Adrenal gland (tissue), 12 donors: Measurements from ENCODE around the gene PRRC2B. TPM values are rescaled to one million over a fixed set of nuclear protein-coding genes. Genes with fewer than 3 reads are reported as not detected.
A peak's percentile ranks its signal among the peaks of the same experiment; 100 is the strongest.

Experiments used
- DNase-seq, 7 donors: peaks; one replicate each; pipeline ENCODE4 v3.0.0-alpha.2; 2019 to 2020
- H3K27ac ChIP-seq, 5 donors: fragments of 200-600 bp; sonication (generic) in 4 of 5; 1 replicate in 3 of 5; 2 replicates in 2 of 5; pipeline versions ENCODE4 v1.5.1 to v1.8.0; 2016 to 2020; ENCODE audit warnings: mild to moderate bottlenecking in 1 of 5
- H3K27me3 ChIP-seq: fragments of 200-600 bp; 2 replicates; pipeline ENCODE4 v1.8.0; 2021
- H3K36me3 ChIP-seq, 2 donors: fragments of 200-600 bp; replicated peaks in 1 of 2; 1 replicate in 1 of 2; 2 replicates in 1 of 2; pipeline versions ENCODE4 v1.5.1 to v1.8.0; 2018 to 2022
- H3K4me1 ChIP-seq, 2 donors: fragments of 200-600 bp; replicated peaks in 1 of 2; 1 replicate in 1 of 2; 2 replicates in 1 of 2; pipeline versions ENCODE4 v1.5.1 to v1.8.0; 2018 to 2021
- H3K4me3 ChIP-seq, 4 donors: fragments of 200-600 bp; sonication (generic) in 3 of 4; one replicate each; pipeline ENCODE4 v1.5.1; 2016 to 2018
- H3K9me3 ChIP-seq, 3 donors: fragments of 200-600 bp; sonication (generic) in 1 of 3; replicated peaks in 1 of 3; 1 replicate in 2 of 3; 2 replicates in 1 of 3; pipeline versions ENCODE4 v1.5.1 to v1.8.0; 2016 to 2021
- POLR2A ChIP-seq, 2 donors: fragments of 450-650 bp; IDR thresholded peaks; one replicate each; pipeline ENCODE4 v1.6.1; 2017; ENCODE audit warnings: antibody characterized with exemption in 2 of 2, mild to moderate bottlenecking in 2 of 2, moderate library complexity in 1 of 2
- WGBS, 4 donors: extraction: QIAGEN DNeasy Blood & Tissue Kit in 2 of 4; methylation state at CpG; one replicate each; pipeline versions ENCODE4 v1.1.5 to v1.1.7; 2013 to 2017; 5-methylcytosine and 5-hydroxymethylcytosine counted together
- intact Hi-C, 2 donors: fragments of 100-400 bp; cut with DNase I; formaldehyde crosslinking; loops; one replicate each; pipeline versions ENCODE4 v1.14.1 to v1.15.0; 2022 to 2023
- polyA plus RNA-seq, 3 donors: library from polyadenylated mRNA; stranded (reverse); fragments of 200-250 nt in 2 of 3; fragments of 350-450 nt in 1 of 3; fragmentation: Illumina TruSeq in 1 of 3; extraction: RNeasy Lipid Tissue Mini Kit (QIAGEN cat#74804) in 1 of 3; gene quantifications; one replicate each; pipeline ENCODE4 v1.2.3, GENCODE V29; 2013 to 2014
- total RNA-seq, 9 donors: library from RNA; depleted of rRNA in 4 of 9; stranded (reverse); fragments of >200 nt in 4 of 9; fragments of 120-200 nt in 1 of 9; fragmentation: NEBNext Ultra II Directional in 1 of 9; extraction: Animal tissue kit (Norgen Biotek cat#: 25700) in 1 of 9; gene quantifications; one replicate each; pipeline versions ENCODE4 v1.1.0 to v1.2.4, GENCODE V29; 2013 to 2023
- TF ChIP-seq, protein P1 (sequence below), 6 experiments: fragments of 450-650 bp in 4 of 6; fragments of 200-600 bp in 2 of 6; sonication (generic) in 1 of 6; IDR thresholded peaks; 1 replicate in 5 of 6; 2 replicates in 1 of 6; pipeline versions ENCODE4 v1.5.1 to v1.8.0; 2016 to 2021; ENCODE audit warnings: antibody characterized with exemption in 6 of 6, mild to moderate bottlenecking in 2 of 6, moderate library complexity in 1 of 6
- donor health status: healthy with polysubstance abuse.
- donor health status: Bipolar disorder and iron deficiency.
- donor health status: DM: yes; HTN: yes; CAD: no.
- donor health status: DM: no; HTN: no; CAD: no.
- donor health status: DM: no; HTN: no; CAD: no.
- donor health status: DM: yes; HTN: yes; CAD: no.

Gene PRRC2B
- total and polyA plus RNA-seq, 12 donors, result 42.3 to 255 (median 145) TPM

DNA sequence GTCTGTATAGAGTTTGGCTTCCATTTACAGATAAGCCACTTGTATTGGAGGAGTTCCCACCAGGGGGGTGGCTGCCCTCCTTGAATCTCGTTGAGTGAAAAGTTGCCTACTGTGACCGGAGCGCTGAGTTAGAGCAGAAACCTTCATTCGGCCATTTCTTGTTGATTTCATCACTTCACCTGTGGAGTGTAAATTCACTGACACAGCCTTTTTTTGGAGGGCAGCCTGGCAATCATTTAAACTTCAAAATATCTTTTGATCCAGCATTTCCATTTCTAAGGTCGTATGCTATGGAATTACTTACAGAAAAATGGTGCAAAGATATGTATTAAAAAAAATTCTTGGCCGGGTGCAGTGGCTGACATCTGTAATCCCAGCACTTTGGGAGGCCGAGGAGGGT is 40.8 kb downstream of the PRRC2B start:
- TF ChIP-seq, protein P1, sequence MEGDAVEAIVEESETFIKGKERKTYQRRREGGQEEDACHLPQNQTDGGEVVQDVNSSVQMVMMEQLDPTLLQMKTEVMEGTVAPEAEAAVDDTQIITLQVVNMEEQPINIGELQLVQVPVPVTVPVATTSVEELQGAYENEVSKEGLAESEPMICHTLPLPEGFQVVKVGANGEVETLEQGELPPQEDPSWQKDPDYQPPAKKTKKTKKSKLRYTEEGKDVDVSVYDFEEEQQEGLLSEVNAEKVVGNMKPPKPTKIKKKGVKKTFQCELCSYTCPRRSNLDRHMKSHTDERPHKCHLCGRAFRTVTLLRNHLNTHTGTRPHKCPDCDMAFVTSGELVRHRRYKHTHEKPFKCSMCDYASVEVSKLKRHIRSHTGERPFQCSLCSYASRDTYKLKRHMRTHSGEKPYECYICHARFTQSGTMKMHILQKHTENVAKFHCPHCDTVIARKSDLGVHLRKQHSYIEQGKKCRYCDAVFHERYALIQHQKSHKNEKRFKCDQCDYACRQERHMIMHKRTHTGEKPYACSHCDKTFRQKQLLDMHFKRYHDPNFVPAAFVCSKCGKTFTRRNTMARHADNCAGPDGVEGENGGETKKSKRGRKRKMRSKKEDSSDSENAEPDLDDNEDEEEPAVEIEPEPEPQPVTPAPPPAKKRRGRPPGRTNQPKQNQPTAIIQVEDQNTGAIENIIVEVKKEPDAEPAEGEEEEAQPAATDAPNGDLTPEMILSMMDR (IDR thresholded peaks at IDR 0.05), result no peak
- TF ChIP-seq POLR2A (IDR thresholded peaks at IDR 0.05), result no peak
- Histone ChIP-seq H3K4me3 (no peak overlapping the region), H3K4me1 (peaks cover 20 to 31% of the 10 kb centered on the region in 2 donors), H3K9me3 (no peaks in the 10 kb centered on the region), H3K27ac (peak overlapping the region in 1 of 5 donors; percentile 71), H3K36me3 (peaks cover 0 to 56% of the 10 kb centered on the region in 2 donors), H3K27me3 (no peaks in the 10 kb centered on the region)
- 85 to 89% (median 88%) methylated on average over 7 of the region's 7 CpGs for WGBS, 4 donors
- no peak for DNase-seq
- intact Hi-C loops, result no loop called here

DNA sequence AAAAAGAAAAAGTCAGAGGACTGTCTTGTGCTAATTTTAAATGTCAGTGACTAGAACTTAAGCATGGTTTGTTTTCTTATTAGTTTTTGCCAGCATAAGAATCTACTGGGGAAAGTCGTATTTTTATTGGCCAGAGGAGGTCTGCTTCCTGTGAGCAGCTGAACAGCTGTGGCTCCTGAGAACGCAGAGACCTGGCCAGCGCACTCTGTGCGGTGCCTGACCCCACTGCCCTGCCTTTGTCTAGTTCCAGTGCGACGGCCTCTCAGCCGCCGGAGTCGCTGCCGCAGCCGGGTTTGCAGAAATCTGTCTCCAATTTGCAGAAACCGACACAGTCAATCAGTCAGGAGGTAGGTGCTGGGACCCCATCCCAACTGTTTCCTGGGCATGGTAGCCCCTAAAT is 42.5 kb downstream of the PRRC2B start:
- no peak for TF ChIP-seq POLR2A (IDR thresholded peaks at IDR 0.05)
- TF ChIP-seq, protein P1 (IDR thresholded peaks at IDR 0.05), result peak in 2 of 6 experiments; percentile 6 to 9
- intact Hi-C loops, result no loop called here
- DNase-seq, result peak in 2 of 7 donors; percentile 44 to 57
- H3K27ac ChIP-seq, result peak overlapping the region; percentile 1 to 70 (median 27)
- H3K4me3 ChIP-seq, result no peak overlapping the region
- H3K27me3 ChIP-seq, result no peaks in the 10 kb centered on the region
- WGBS, 4 donors, result 36 to 58% (median 42%) methylated on average over 3 to 12 of the region's 12 CpGs
- peaks cover 17 to 29% of the 10 kb centered on the region in 2 donors for H3K4me1 ChIP-seq
- H3K9me3 ChIP-seq, result no peaks in the 10 kb centered on the region
- peaks cover 0 to 73% of the 10 kb centered on the region in 2 donors for H3K36me3 ChIP-seq

DNA sequence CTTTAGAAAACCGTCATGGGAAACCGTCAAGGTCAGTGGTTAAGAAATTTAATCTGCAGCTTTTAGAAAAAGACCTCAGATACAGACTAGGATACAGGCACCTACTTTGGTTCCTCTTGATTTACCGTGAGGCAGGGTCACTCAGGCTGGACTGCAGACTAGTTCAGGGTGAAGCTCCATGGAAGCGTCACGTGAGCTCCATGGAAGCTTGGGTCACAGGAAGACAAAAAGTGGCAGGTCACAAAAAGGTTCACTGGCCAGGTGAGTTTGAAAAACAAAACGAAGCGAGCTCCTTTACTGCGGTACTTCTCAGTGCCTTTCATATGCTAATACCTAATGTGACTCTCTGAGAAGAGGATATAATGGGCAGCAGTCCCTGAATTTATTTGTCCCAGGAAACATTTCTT is 43.0 kb downstream of the PRRC2B start:
- Histone ChIP-seq H3K4me3 (no peak overlapping the region), H3K27me3 (no peaks in the 10 kb centered on the region), H3K9me3 (no peaks in the 10 kb centered on the region), H3K27ac (peak overlapping the region in 4 of 5 donors; percentile 1 to 70 (median 47)), H3K4me1 (peaks cover 17 to 30% of the 10 kb centered on the region in 2 donors), H3K36me3 (peaks cover 0 to 76% of the 10 kb centered on the region in 2 donors)
- TF ChIP-seq, protein P1 (IDR thresholded peaks at IDR 0.05), result no peak
- TF ChIP-seq POLR2A (IDR thresholded peaks at IDR 0.05), result no peak
- DNase-seq, result peak in 2 of 7 donors; percentile 30 to 38
- WGBS, 4 donors, result 59 to 71% (median 62%) methylated on average over 6 to 8 of the region's 8 CpGs
- intact Hi-C loops, result no loop called here

DNA sequence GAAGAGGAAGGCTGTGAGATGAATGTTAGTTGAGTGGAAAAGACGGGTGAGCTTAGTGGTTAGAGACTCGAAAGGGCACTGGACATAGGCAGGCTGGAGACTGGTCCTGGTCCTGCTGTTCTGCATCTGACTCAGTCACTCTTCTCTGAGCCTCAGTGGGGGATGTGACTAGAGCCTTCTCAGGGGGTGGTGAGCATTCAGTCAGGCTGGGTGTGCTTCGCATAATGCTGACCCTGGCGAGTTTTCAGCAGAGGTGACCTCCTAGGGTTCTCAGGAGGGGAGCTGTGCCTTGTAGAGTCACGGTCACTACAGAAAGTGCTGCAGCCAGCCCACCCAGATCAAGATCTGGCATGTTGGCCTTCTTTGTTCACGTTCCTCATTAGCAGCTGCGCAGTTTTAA is 44.3 kb downstream of the PRRC2B start:
- Histone ChIP-seq H3K36me3 (peaks cover 0 to 71% of the 10 kb centered on the region in 2 donors), H3K4me1 (peaks cover 8 to 28% of the 10 kb centered on the region in 2 donors), H3K27ac (no peak overlapping the region), H3K9me3 (no peaks in the 10 kb centered on the region), H3K27me3 (no peaks in the 10 kb centered on the region), H3K4me3 (no peak overlapping the region)
- DNase-seq, result no peak
- TF ChIP-seq POLR2A (IDR thresholded peaks at IDR 0.05), result no peak
- TF ChIP-seq, protein P1 (IDR thresholded peaks at IDR 0.05), result no peak
- WGBS, 4 donors, result 87 to 97% (median 95%) methylated on average over 5 to 7 of the region's 7 CpGs
- intact Hi-C loops, result no loop called here
